HG03354 (cell line): ENCODE data around the gene HECTD4.
"Not testable (repeated sequence)": the region's sequence is repeated elsewhere in the genome, so short reads cannot be mapped to it uniquely, and the experiment has no call there.

ENCODE experiments used
- ATAC-seq: cut with Tn5 transposase; IDR thresholded peaks from one replicate; pipeline ENCODE4 v1.9.1; 2021; ENCODE audit warnings: mild to moderate bottlenecking; ENCODE audit not compliant: unreplicated experiment, poor library complexity, severe bottlenecking

The HECTD4 gene

DNA sequence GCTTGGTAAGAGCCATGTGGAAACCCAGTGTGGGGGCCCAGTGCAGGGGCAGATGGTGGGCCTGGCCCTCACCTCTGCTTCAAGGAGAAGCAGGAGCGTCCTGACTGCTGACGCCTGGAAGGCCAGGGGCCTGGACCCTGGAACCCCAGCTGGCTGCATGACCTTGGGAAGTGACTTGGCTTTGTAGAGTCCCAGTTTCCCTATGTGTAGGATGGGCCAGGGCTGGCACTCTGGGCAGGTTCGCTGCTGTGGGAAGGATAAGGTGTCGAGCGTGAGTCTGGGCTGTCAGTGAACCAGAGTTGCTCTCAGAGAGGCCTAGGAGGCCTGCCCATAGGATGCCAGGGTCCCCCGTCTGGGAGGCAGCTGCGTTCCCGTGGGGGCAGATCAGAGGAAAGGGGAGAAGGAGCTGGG, 213.7 kb downstream of the HECTD4 start:
- no peak for ATAC-seq

- no peak for ATAC-seq
These were observed 214.3 kb downstream of the HECTD4 start for GRCh38 chr12:112167718-112168525.

- no peak for ATAC-seq
These were observed 215.2 kb downstream of the HECTD4 start for GRCh38 chr12:112167031-112167461.

DNA sequence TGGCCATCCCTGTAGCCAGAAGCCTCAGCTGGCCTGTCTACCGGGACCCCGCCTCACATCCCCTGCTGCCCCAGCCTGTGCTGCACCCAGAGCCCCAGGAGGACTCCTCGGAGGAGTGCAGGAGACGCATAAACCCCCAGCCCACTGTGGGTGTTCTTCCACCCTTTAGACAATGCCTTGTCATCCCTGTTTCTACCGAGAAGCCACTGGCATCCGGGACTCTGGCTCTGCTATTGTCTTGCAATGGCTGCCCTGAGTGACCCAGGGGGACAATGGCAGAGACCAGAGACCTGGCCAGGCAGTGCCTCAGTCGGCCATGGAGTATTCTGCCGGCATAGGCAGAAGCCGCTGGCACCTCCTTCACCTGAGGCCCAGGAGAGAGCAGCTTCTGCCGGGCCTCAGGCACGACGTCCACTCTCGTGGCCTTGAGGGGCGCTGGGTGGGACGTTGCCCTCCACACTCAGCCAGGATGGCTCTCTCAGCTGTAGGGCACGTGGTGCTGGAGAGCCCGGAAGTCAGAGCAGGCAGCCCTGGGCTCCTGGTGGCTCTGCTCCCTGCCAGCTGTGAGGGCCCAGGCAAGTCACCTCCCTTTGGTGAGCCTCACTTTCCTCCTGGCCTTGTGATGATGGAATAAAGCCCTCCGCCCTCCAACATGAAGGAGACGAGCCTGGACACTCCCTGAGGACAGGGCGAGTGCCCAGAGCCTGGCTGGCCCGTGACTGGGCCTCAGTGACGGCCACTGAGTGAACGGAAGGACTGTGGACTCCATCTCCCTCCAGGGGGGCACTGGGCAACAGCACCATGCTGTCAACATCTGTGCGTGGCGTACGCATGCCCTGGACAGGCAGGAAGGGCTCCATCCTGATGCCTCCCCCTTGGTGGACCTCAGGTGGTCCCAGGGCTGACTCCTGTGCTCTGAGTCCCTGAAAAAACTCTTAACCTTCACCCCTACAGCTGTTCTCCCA, 215.9 kb downstream of the HECTD4 start:
- no peak for ATAC-seq

DNA sequence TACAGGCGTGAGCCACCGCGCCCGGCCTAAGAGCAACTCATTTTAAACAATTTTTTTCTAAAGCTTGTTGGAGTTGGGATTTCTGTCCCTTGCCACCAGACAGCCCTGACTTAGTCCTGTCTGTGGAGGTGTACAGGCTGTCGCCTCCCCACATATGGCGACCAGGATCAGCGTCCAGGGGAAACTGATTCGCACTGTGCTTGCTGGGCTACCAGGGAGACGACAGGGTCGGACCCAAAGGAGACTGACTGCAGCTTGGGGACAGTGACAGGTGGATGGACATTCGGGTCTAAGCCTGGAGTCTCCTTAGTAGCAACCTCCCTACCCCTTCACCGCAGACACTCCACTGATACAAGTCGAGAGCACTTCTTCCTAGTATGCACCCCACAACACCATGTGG, 216.6 kb downstream of the HECTD4 start:
- no peak for ATAC-seq

DNA sequence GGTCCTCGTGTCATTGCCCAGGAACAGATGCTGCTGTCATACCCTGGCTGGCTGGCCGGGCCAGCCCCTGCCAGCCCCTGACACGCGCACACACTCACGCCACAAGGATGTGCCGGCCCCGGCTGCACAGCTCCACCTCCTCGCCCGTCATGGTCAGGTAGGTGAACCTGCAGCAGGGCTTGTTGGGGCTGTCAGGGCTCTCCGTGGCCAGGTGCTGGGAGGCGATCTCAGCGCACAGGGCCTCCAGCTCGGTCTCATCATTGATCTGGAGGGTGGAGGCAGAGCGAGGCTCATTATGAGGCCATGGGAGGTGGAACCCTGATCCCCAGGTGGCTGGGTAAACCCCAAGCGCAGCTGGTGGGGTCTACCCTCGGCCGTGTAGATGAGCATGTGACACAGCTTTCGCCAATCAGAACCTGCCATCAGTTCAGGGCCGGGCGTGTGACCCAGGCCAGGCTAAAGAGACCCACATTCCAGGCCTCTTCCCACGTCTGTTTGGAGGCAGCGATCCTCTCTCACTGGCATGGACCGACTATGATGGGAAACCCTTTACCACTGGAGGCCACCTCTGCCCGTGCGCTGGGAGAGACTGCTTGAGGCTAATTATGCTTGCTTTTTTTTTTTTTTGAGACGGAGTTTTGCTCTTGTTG, 218.1 kb downstream of the HECTD4 start:
- ATAC-seq, result no peak

- no peak for ATAC-seq
These were observed 218.7 kb downstream of the HECTD4 start for GRCh38 chr12:112163471-112163991.

DNA sequence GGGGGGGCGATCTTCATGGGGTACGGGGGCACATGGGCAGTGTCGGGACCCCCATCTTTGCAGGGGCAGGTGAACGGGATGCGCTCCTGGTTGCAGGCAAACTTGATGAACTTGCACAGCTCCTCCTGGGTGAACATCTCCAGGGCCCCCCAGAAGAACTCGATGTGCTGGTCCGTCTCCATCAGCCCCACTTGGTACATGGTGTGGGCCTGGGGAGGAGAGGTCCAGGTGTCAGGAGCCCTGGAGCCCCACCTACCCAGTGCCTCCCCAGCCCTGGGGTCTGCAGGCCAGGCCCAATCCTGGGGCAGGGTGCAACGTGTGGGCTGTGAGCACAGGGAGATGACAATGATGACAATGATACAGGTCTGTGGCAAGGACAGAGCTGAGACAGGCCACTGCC, 219.2 kb downstream of the HECTD4 start:
- no peak for ATAC-seq

GRCh38 chr12:112162241-112162790, 219.9 kb downstream of the HECTD4 start:
- no peak for ATAC-seq

- ATAC-seq, result no peak
These were observed 220.5 kb downstream of the HECTD4 start for GRCh38 chr12:112161711-112162110.

DNA sequence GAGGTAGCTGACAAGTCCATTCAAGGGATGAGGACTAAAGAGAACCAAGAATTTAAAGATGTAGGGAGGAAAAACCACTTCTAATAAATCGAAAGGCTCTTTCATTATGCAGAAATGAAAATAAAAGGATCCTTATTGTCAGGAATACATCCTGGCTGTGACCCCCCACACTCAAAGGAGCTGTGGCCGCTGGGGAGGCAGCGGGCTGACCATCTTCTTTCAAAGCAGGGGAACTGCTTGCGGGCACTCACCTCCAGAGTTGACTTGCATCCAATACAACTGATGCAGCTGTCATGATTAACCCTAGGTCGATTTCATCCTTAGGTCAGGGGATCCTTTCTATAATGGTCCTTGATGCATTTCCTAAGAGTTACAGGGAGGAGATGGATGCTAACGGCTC, 221.6 kb downstream of the HECTD4 start:
- no peak for ATAC-seq

- ATAC-seq, result no peak
These were observed 223.1 kb downstream of the HECTD4 start for GRCh38 chr12:112159146-112159541.

DNA sequence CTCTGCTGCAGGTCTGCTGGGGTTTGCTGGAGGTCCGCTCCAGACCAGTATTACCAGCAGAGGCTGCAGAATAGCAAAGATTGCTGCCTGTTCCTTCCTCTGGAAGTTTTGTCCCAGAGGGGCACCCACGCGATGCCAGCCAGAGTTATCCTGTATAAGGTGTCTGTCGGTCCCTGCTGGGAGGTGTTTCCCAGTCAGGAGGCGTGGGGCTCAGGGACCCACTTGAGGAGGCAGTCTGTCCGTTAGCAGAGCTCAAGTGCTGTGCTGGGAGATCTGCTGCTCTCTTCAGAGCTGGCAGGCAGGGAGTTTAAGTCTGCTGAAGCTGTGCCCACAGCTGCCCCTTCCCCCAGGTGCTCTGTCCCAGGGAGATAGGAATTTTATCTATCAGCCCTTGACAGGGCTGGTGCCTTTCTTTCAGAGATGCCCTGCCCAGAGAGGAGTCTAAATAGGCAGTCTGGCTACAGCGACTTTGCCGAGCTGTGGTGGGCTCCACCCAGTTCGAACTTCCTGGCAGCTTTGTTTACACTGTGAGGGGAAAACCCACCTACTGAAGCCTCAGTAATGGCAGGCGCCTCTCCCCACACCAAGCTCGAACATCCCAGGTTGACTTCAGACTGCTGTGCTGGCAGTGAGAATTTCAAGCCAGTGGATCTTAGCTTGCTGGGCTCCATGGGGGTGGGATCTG, 223.6 kb downstream of the HECTD4 start:
- ATAC-seq, result not testable (repeated sequence)

DNA sequence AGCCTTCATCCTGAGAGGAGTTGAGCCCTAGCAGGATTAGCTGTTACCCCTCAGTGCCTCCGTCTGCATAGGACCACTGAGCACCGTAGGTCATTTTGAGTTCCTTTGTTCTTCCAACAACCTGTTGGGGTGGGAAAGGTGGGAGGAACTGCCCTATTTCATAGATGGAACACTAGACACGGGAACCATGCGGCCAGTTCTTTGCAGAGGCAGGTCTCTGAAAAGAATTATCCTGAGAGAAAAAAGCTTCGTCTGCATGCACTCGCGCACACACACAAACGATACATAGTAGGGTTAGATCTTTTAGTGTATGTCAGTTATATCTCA, 228.4 kb downstream of the HECTD4 start:
- ATAC-seq, result no peak

GRCh38 chr12:112153181-112153892, 228.9 kb downstream of the HECTD4 start:
- no peak for ATAC-seq

DNA sequence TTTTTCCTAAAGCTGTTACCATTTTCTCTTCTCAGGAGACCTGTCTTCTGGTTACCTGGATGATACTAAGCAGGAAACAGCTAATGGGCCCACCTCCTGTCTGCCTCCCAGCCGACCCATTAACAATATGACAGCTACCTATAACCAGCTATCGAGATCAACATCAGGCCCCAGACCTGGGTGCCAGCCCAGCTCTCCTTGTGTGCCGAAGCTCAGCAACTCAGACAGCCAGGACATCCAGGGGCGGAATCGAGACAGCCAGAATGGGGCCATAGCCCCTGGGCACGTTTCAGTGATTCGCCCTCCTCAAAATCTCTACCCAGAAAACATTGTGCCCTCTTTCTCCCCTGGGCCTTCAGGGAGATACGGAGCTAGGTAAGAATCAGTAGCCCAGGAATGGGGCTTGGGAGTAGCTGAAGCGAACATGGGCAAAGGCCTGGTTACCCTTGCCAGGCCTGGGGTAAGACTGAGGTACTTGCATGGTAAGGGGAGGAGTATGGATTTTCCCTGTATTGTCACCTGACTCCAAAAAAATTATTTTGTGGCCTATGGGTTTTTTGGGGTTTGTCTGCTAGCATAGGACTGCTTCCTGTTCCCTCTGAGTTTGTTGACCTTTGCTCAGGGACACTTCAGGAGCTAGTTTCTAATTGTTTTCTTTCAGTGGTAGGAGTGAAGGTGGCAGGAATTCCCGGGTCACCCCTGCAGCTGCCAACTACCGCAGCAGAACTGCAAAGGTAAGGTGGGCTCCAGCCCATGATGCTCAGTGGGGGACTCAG, 230.3 kb downstream of the HECTD4 start:
- no peak for ATAC-seq

GRCh38 chr12:112149596-112149995, 232.6 kb downstream of the HECTD4 start:
- ATAC-seq, result no peak

- no peak for ATAC-seq
These were observed 234.2 kb downstream of the HECTD4 start for GRCh38 chr12:112148031-112148513.
